Measurements from ENCODE around the gene PRPSAP2. TPM values are rescaled to one million over a fixed set of nuclear protein-coding genes. Genes with fewer than 3 reads are reported as not detected.
A peak's percentile ranks its signal among the peaks of the same experiment; 100 is the strongest.

PRPSAP2 gene
- total and polyA plus RNA-seq, 2 donors (not counting 1 experiment from before 2014, with no cell fraction given) = 27.1 to 58.8 TPM

GRCh38 chr17:18920911-18921441 lies 63.0 kb downstream of the PRPSAP2 start:
- peak overlapping the region; percentile 53 for H3K27ac Mint-ChIP-seq
- H3K27ac ChIP-seq (ENCODE audit: low read length in 2 of 2) = peak overlapping the region in 1 of 2 donors; percentile 4
- H3K9ac ChIP-seq (ENCODE audit: low read length) = no peak overlapping the region
- H3K9me3 Mint-ChIP-seq (ENCODE audit: insufficient read depth) = no peaks in the 10 kb centered on the region
- H3K4me1 ChIP-seq (ENCODE audit: control insufficient read depth in 2 of 2, insufficient read depth in 2 of 2, low read length in 2 of 2) = peaks cover 29 to 38% of the 10 kb centered on the region in 2 donors
- peaks cover 31% of the 10 kb centered on the region for H3K79me2 ChIP-seq (ENCODE audit: control insufficient read depth, insufficient read depth, low read length)
- ATAC-seq (ENCODE audit: low read depth) = no peak
- H3K4me3 ChIP-seq (ENCODE audit: control extremely low read depth in 1 of 5, extremely low read depth in 1 of 5, insufficient read depth in 1 of 5, low read depth in 2 of 5, low read length in 4 of 5) = no peak overlapping the region
- no peaks in the 10 kb centered on the region for H3K9me3 ChIP-seq (ENCODE audit: control extremely low read depth in 1 of 3, control insufficient read depth in 2 of 3, insufficient read depth in 1 of 3, low read length in 2 of 3)
- no peaks in the 10 kb centered on the region for H3K27me3 ChIP-seq (replicated peaks in 1 of 4; ENCODE audit: control extremely low read depth in 1 of 4, control insufficient read depth in 3 of 4, insufficient read depth in 4 of 4, low read length in 3 of 4)
- peaks cover 59% of the 10 kb centered on the region for H3K4me1 Mint-ChIP-seq
- H3K4me2 ChIP-seq (replicated peaks; ENCODE audit: low read depth, low read length, poor library complexity, severe bottlenecking) = peak overlapping the region; percentile 31
- TF ChIP-seq EZH2 (IDR thresholded peaks at IDR 0.05; ENCODE audit: borderline replicate concordance, insufficient read depth, low read depth, low read length, poor library complexity, severe bottlenecking) (no peak), CTCF (IDR thresholded peaks at IDR 0.05) (no peak)
- H3K36me3 ChIP-seq (replicated peaks in 1 of 2; ENCODE audit: control extremely low read depth in 1 of 2, control insufficient read depth in 1 of 2, extremely low read depth in 1 of 2, insufficient read depth in 2 of 2, low read length in 1 of 2) = peaks cover 4 to 15% of the 10 kb centered on the region in 2 experiments
- peak; percentile 16 for DNase-seq
- intact Hi-C loops (cut with micrococcal nuclease) = no loop called here
- ChIA-PET CTCF (no interaction called here), POLR2A (no interaction called here)
- no peaks in the 10 kb centered on the region for H4K20me1 ChIP-seq (ENCODE audit: control insufficient read depth, insufficient read depth, low read length, poor library complexity, severe bottlenecking)
- no peaks in the 10 kb centered on the region for H3K27me3 Mint-ChIP-seq
- no peak overlapping the region for H2AFZ ChIP-seq (ENCODE audit: insufficient read depth, low read depth, low read length, poor library complexity, severe bottlenecking)
- H3K4me3 Mint-ChIP-seq = peak overlapping the region; percentile 29
- WGBS (ENCODE audit: insufficient coverage) = 14% methylated on average over 4 of the region's 6 CpGs

- H3K27ac ChIP-seq (ENCODE audit: low read length in 2 of 2) = peak overlapping the region in 1 of 2 donors; percentile 4
- peaks cover 4 to 12% of the 10 kb centered on the region in 2 experiments for H3K36me3 ChIP-seq (replicated peaks in 1 of 2; ENCODE audit: control extremely low read depth in 1 of 2, control insufficient read depth in 1 of 2, extremely low read depth in 1 of 2, insufficient read depth in 2 of 2, low read length in 1 of 2)
- ChIA-PET POLR2A (no interaction called here), CTCF (no interaction called here)
- intact Hi-C loops (cut with micrococcal nuclease) = no loop called here
- peak overlapping the region; percentile 15 for H3K4me2 ChIP-seq (replicated peaks; ENCODE audit: low read depth, low read length, poor library complexity, severe bottlenecking)
- H3K27ac Mint-ChIP-seq = peak overlapping the region; percentile 42
- ATAC-seq (ENCODE audit: low read depth) (no peak), DNase-seq (peak; percentile 10)
- H3K27me3 ChIP-seq (replicated peaks in 1 of 4; ENCODE audit: control extremely low read depth in 1 of 4, control insufficient read depth in 3 of 4, insufficient read depth in 4 of 4, low read length in 3 of 4) = no peaks in the 10 kb centered on the region
- H3K9me3 Mint-ChIP-seq (ENCODE audit: insufficient read depth) = no peaks in the 10 kb centered on the region
- H3K4me1 Mint-ChIP-seq = peaks cover 59% of the 10 kb centered on the region
- peaks cover 32% of the 10 kb centered on the region for H3K79me2 ChIP-seq (ENCODE audit: control insufficient read depth, insufficient read depth, low read length)
- 89% methylated on average over 2 of the region's 2 CpGs for WGBS (ENCODE audit: insufficient coverage)
- no peaks in the 10 kb centered on the region for H4K20me1 ChIP-seq (ENCODE audit: control insufficient read depth, insufficient read depth, low read length, poor library complexity, severe bottlenecking)
- TF ChIP-seq EZH2 (IDR thresholded peaks at IDR 0.05; ENCODE audit: borderline replicate concordance, insufficient read depth, low read depth, low read length, poor library complexity, severe bottlenecking) = no peak
- no peak for TF ChIP-seq CTCF (IDR thresholded peaks at IDR 0.05)
- no peaks in the 10 kb centered on the region for H3K9me3 ChIP-seq (ENCODE audit: control extremely low read depth in 1 of 3, control insufficient read depth in 2 of 3, insufficient read depth in 1 of 3, low read length in 2 of 3)
- H3K9ac ChIP-seq (ENCODE audit: low read length) = no peak overlapping the region
- peak overlapping the region; percentile 3 for H3K4me3 Mint-ChIP-seq
- peaks cover 30 to 40% of the 10 kb centered on the region in 2 donors for H3K4me1 ChIP-seq (ENCODE audit: control insufficient read depth in 2 of 2, insufficient read depth in 2 of 2, low read length in 2 of 2)
- no peaks in the 10 kb centered on the region for H3K27me3 Mint-ChIP-seq
- H3K4me3 ChIP-seq (ENCODE audit: control extremely low read depth in 1 of 5, extremely low read depth in 1 of 5, insufficient read depth in 1 of 5, low read depth in 2 of 5, low read length in 4 of 5) = no peak overlapping the region
- H2AFZ ChIP-seq (ENCODE audit: insufficient read depth, low read depth, low read length, poor library complexity, severe bottlenecking) = no peak overlapping the region
These were observed 63.6 kb downstream of the PRPSAP2 start for GRCh38 chr17:18921485-18921884.

Data from B cell (primary cell).